A549 (cell line): ENCODE results near the gene UNC5CL.

ENCODE experiments used
- ESRRA ChIP-seq: fragments of 150-350 bp; IDR thresholded peaks from 2 replicates; pipeline ENCODE4 v1.6.1; 2014; ENCODE audit warnings: mild to moderate bottlenecking, low read length, borderline replicate concordance
- HDAC2 ChIP-seq: fragments of 200-600 bp; sonication (generic); IDR thresholded peaks from 2 replicates; pipeline ENCODE4 v1.6.1; 2016
- POLR2A ChIP-seq: IDR thresholded peaks from 2 replicates; pipeline ENCODE4 v1.6.1; 2012; ENCODE audit warnings: mild to moderate bottlenecking, low read length
- ZFP36 ChIP-seq: fragments of 450-650 bp; IDR thresholded peaks from 2 replicates; pipeline ENCODE4 v1.6.1; 2014; ENCODE audit warnings: borderline replicate concordance; ENCODE audit not compliant: partially characterized antibody
- TF ChIP-seq, protein P1 (sequence below): fragments of >200 bp; sonication (Bioruptor Twin); formaldehyde crosslinking; IDR thresholded peaks from 3 replicates; pipeline ENCODE4 v1.5.1; 2016
- TF ChIP-seq, protein P2 (sequence below): fragments of 450-650 bp; IDR thresholded peaks from 2 replicates; pipeline ENCODE4 v1.6.1; 2014; ENCODE audit warnings: antibody characterized with exemption

DNA sequence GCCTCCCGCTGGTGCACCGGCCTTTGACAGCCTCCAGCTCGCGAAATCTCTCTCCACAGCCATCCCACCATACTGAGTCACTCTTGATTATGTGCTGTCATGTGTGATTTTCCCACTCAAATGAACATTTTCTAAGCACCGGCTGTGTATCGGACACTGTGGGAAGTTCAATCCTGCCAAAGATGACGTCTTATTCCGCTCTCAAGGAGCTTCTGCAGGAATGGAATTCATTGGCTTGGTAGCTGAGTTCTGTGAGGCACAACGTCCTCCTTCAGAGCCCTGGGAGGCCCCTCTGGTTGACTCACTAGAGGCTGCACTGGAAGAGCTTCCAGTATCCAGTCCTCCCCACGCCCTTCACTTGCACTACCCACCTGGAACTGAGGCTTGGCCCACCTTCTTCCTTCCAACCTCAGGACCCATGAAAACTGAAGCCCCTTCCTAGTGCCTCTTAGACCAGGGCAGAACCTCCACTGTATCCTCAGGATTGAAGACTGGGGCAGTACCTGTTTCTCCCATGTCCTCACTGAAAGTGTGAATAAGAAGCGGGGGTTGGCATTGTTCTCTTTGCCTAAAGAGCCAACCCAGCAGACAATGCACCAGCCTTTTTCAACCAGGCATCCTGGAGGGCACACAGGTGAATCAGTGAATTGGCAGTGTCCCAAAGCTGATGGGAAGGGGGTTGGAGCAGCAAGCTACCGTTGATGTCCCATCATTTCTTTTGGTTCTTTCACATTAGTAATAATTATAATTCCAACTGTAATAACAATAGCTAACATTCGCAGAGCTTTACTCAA, 1.7 kb downstream of the UNC5CL start:
- TF ChIP-seq, protein P1, sequence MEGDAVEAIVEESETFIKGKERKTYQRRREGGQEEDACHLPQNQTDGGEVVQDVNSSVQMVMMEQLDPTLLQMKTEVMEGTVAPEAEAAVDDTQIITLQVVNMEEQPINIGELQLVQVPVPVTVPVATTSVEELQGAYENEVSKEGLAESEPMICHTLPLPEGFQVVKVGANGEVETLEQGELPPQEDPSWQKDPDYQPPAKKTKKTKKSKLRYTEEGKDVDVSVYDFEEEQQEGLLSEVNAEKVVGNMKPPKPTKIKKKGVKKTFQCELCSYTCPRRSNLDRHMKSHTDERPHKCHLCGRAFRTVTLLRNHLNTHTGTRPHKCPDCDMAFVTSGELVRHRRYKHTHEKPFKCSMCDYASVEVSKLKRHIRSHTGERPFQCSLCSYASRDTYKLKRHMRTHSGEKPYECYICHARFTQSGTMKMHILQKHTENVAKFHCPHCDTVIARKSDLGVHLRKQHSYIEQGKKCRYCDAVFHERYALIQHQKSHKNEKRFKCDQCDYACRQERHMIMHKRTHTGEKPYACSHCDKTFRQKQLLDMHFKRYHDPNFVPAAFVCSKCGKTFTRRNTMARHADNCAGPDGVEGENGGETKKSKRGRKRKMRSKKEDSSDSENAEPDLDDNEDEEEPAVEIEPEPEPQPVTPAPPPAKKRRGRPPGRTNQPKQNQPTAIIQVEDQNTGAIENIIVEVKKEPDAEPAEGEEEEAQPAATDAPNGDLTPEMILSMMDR: no peak
- TF ChIP-seq POLR2A (no peak), ESRRA (no peak), HDAC2 (no peak), ZFP36 (no peak)
- TF ChIP-seq, protein P2, sequence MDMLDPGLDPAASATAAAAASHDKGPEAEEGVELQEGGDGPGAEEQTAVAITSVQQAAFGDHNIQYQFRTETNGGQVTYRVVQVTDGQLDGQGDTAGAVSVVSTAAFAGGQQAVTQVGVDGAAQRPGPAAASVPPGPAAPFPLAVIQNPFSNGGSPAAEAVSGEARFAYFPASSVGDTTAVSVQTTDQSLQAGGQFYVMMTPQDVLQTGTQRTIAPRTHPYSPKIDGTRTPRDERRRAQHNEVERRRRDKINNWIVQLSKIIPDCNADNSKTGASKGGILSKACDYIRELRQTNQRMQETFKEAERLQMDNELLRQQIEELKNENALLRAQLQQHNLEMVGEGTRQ: no peak
